Naive B cell (primary cell): ENCODE measurements around the gene RELB. TPM values are rescaled to one million over a fixed set of nuclear protein-coding genes. Genes with fewer than 3 reads are reported as not detected.
A peak's percentile ranks its signal among the peaks of the same experiment; 100 is the strongest.
"Not testable (repeated sequence)": the region's sequence is repeated elsewhere in the genome, so short reads cannot be mapped to it uniquely, and the experiment has no call there.

Experiments
- ATAC-seq, 2 donors: fragments of 150-1000 bp; cut with Tn5 transposase; 2 replicates each; pipeline ENCODE4 v1.10.0; 2021; ENCODE audit warnings: low read depth in 2 of 2, mild to moderate bottlenecking in 2 of 2, moderate library complexity in 2 of 2
- DNase-seq: peaks from one replicate; pipeline ENCODE4 v3.0.0; 2022
- H3K27ac Mint-ChIP-seq, 6 donors: one replicate each; pipeline ENCODE4 v1.8.0; 2020 to 2022; ENCODE audit warnings: mild to moderate bottlenecking in 6 of 6, mixed read lengths in 6 of 6, moderate library complexity in 5 of 6, inconsistent platforms in 2 of 6
- H3K27me3 Mint-ChIP-seq, 3 donors: one replicate each; pipeline ENCODE4 v1.8.0; 2021 to 2022; ENCODE audit warnings: mixed read lengths in 3 of 3, mild to moderate bottlenecking in 1 of 3
- H3K36me3 Mint-ChIP-seq, 2 donors: one replicate each; pipeline ENCODE4 v1.8.0; 2020 to 2022; ENCODE audit warnings: mixed read lengths in 2 of 2, inconsistent platforms in 1 of 2, mild to moderate bottlenecking in 1 of 2
- H3K4me1 Mint-ChIP-seq, 3 donors: one replicate each; pipeline ENCODE4 v1.8.0; 2020 to 2022; ENCODE audit warnings: mixed read lengths in 3 of 3, inconsistent platforms in 1 of 3, mild to moderate bottlenecking in 1 of 3, moderate library complexity in 1 of 3
- H3K4me3 Mint-ChIP-seq, 8 donors: one replicate each; pipeline ENCODE4 v1.8.0; 2020 to 2022; ENCODE audit warnings: mild to moderate bottlenecking in 8 of 8, mixed read lengths in 8 of 8, moderate library complexity in 8 of 8, inconsistent platforms in 2 of 8
- H3K9me3 Mint-ChIP-seq, 7 donors: one replicate each; pipeline ENCODE4 v1.8.0; 2020 to 2022; ENCODE audit warnings: mixed read lengths in 7 of 7, mild to moderate bottlenecking in 5 of 7, inconsistent platforms in 2 of 7, moderate library complexity in 1 of 7
- polyA plus RNA-seq, 6 donors: library from polyadenylated mRNA; unstranded; fragments of 300-500 nt; fragmentation: Illumina TruSeq; gene quantifications; one replicate each; pipeline ENCODE4 v1.2.3, GENCODE V29; 2021; ENCODE audit warnings: low read depth in 6 of 6

The RELB gene
- polyA plus RNA-seq, 6 donors from 2014 or later = 29.8 to 72.6 (median 64.7) TPM

- no peaks in the 10 kb centered on the region for H3K27me3 Mint-ChIP-seq
- H3K27ac Mint-ChIP-seq = peak overlapping the region in 1 of 6 donors; percentile 38
- peaks cover 0 to 14% of the 10 kb centered on the region in 2 donors for H3K36me3 Mint-ChIP-seq
- no peaks in the 10 kb centered on the region for H3K9me3 Mint-ChIP-seq
- DNase-seq (no peak), ATAC-seq (no peak)
- peaks cover 3 to 13% (median 5%) of the 10 kb centered on the region in 3 donors for H3K4me1 Mint-ChIP-seq
- no peak overlapping the region for H3K4me3 Mint-ChIP-seq
Measured at GRCh38 chr19:44990966-44991365, 10.3 kb upstream of the RELB start.

GRCh38 chr19:44992336-44993163 lies 8.7 kb upstream of the RELB start:
- H3K36me3 Mint-ChIP-seq = peaks cover 0 to 12% of the 10 kb centered on the region in 2 donors

GRCh38 chr19:44993526-44993925 lies 7.7 kb upstream of the RELB start:
- H3K27ac Mint-ChIP-seq = peak overlapping the region in 2 of 6 donors; percentile 62 to 81

More at GRCh38 chr19:44992336-44993163, 8.7 kb upstream of the RELB start:
- peaks cover 0 to 13% (median 5%) of the 10 kb centered on the region in 3 donors for H3K4me1 Mint-ChIP-seq
- H3K27ac Mint-ChIP-seq = no peak overlapping the region
- DNase-seq = no peak
- H3K4me3 Mint-ChIP-seq = no peak overlapping the region
- H3K27me3 Mint-ChIP-seq = no peaks in the 10 kb centered on the region
- no peak for ATAC-seq
- H3K9me3 Mint-ChIP-seq = no peaks in the 10 kb centered on the region

GRCh38 chr19:44993926-44994537 lies 7.2 kb upstream of the RELB start:
- Mint-ChIP-seq H3K4me1 (peaks cover 0 to 10% (median 9%) of the 10 kb centered on the region in 3 donors), H3K9me3 (peaks cover 0 to 5% (median 0%) of the 10 kb centered on the region in 7 donors), H3K27me3 (no peaks in the 10 kb centered on the region), H3K36me3 (peaks cover 0 to 8% of the 10 kb centered on the region in 2 donors), H3K4me3 (no peak overlapping the region), H3K27ac (peak overlapping the region in 3 of 6 donors; percentile 33 to 82 (median 62))
- ATAC-seq (no peak), DNase-seq (no peak)

More at GRCh38 chr19:44993526-44993925, 7.7 kb upstream of the RELB start:
- Mint-ChIP-seq H3K4me3 (no peak overlapping the region), H3K4me1 (peaks cover 0 to 13% (median 9%) of the 10 kb centered on the region in 3 donors), H3K27me3 (no peaks in the 10 kb centered on the region), H3K9me3 (peaks cover 0 to 5% (median 0%) of the 10 kb centered on the region in 7 donors), H3K36me3 (peaks cover 0 to 8% of the 10 kb centered on the region in 2 donors)
- DNase-seq (no peak), ATAC-seq (no peak)

GRCh38 chr19:44998025-44998424 lies 3.2 kb upstream of the RELB start:
- ATAC-seq (no peak), DNase-seq (no peak)
- Mint-ChIP-seq H3K4me3 (peak overlapping the region in 2 of 8 donors; percentile 41 to 71), H3K27me3 (no peaks in the 10 kb centered on the region), H3K4me1 (peaks cover 17 to 20% (median 19%) of the 10 kb centered on the region in 3 donors), H3K9me3 (peaks cover 0 to 5% (median 0%) of the 10 kb centered on the region in 7 donors), H3K27ac (peak overlapping the region in 2 of 6 donors; percentile 25 to 72), H3K36me3 (peaks cover 4 to 5% of the 10 kb centered on the region in 2 donors)

- Mint-ChIP-seq H3K4me1 (peaks cover 17 to 22% (median 19%) of the 10 kb centered on the region in 3 donors), H3K4me3 (peak overlapping the region in 3 of 8 donors; percentile 16 to 95 (median 28)), H3K27ac (peak overlapping the region; percentile 34 to 98 (median 96))
- ATAC-seq, H3K27me3 Mint-ChIP-seq, DNase-seq, H3K36me3 Mint-ChIP-seq, H3K9me3 Mint-ChIP-seq: not testable (repeated sequence)
Measured at GRCh38 chr19:44999131-44999925, 1.9 kb upstream of the RELB start.

GRCh38 chr19:45000665-45001064 lies 599 bp upstream of the RELB start:
- H3K36me3 Mint-ChIP-seq, DNase-seq, H3K9me3 Mint-ChIP-seq, H3K27me3 Mint-ChIP-seq, ATAC-seq: not testable (repeated sequence)
- H3K4me1 Mint-ChIP-seq = peaks cover 11 to 22% (median 14%) of the 10 kb centered on the region in 3 donors
- peak overlapping the region; percentile 61 to 95 (median 69) for H3K4me3 Mint-ChIP-seq
- peak overlapping the region; percentile 93 to 98 (median 96) for H3K27ac Mint-ChIP-seq

GRCh38 chr19:45003485-45003884 lies 2.2 kb downstream of the RELB start:
- Mint-ChIP-seq H3K4me1 (peaks cover 18 to 36% (median 25%) of the 10 kb centered on the region in 3 donors), H3K9me3 (no peaks in the 10 kb centered on the region), H3K27ac (peak overlapping the region in 1 of 6 donors; percentile 98), H3K36me3 (peaks cover 4 to 12% of the 10 kb centered on the region in 2 donors), H3K4me3 (peak overlapping the region in 2 of 8 donors; percentile 42 to 62), H3K27me3 (no peaks in the 10 kb centered on the region)
- ATAC-seq = no peak
- DNase-seq = no peak

GRCh38 chr19:45005787-45006186 lies 4.5 kb downstream of the RELB start:
- peak overlapping the region in 5 of 6 donors; percentile 74 to 86 (median 82) for H3K27ac Mint-ChIP-seq

GRCh38 chr19:45008552-45008951 lies 7.3 kb downstream of the RELB start:
- Mint-ChIP-seq H3K27ac (peak overlapping the region in 3 of 6 donors; percentile 47 to 90 (median 66)), H3K9me3 (no peaks in the 10 kb centered on the region), H3K4me3 (peak overlapping the region in 1 of 8 donors; percentile 30), H3K36me3 (peaks cover 0 to 15% of the 10 kb centered on the region in 2 donors), H3K27me3 (no peaks in the 10 kb centered on the region), H3K4me1 (peaks cover 17 to 22% (median 19%) of the 10 kb centered on the region in 3 donors)
- no peak for ATAC-seq
- no peak for DNase-seq

More at GRCh38 chr19:45005787-45006186, 4.5 kb downstream of the RELB start:
- ATAC-seq (no peak), DNase-seq (no peak)
- peaks cover 28 to 41% (median 29%) of the 10 kb centered on the region in 3 donors for H3K4me1 Mint-ChIP-seq
- no peaks in the 10 kb centered on the region for H3K9me3 Mint-ChIP-seq
- H3K4me3 Mint-ChIP-seq = peak overlapping the region in 2 of 8 donors; percentile 16 to 67
- H3K36me3 Mint-ChIP-seq = peaks cover 4 to 20% of the 10 kb centered on the region in 2 donors
- H3K27me3 Mint-ChIP-seq = no peaks in the 10 kb centered on the region

GRCh38 chr19:45009625-45010255 lies 8.5 kb downstream of the RELB start:
- ATAC-seq (no peak), DNase-seq (no peak)
- peaks cover 17 to 22% (median 19%) of the 10 kb centered on the region in 3 donors for H3K4me1 Mint-ChIP-seq
- H3K27me3 Mint-ChIP-seq = no peaks in the 10 kb centered on the region
- H3K27ac Mint-ChIP-seq = peak overlapping the region in 5 of 6 donors; percentile 42 to 90 (median 75)
- H3K36me3 Mint-ChIP-seq = peaks cover 0 to 15% of the 10 kb centered on the region in 2 donors
- H3K9me3 Mint-ChIP-seq = no peaks in the 10 kb centered on the region
- peak overlapping the region in 1 of 8 donors; percentile 44 for H3K4me3 Mint-ChIP-seq

GRCh38 chr19:45010306-45010705 lies 9.0 kb downstream of the RELB start:
- Mint-ChIP-seq H3K4me3 (peak overlapping the region in 2 of 8 donors; percentile 63), H3K27ac (peak overlapping the region in 5 of 6 donors; percentile 42 to 90 (median 78))
- no peak for ATAC-seq

More at GRCh38 chr19:45010306-45010705, 9.0 kb downstream of the RELB start:
- Mint-ChIP-seq H3K4me1 (peaks cover 17 to 22% (median 19%) of the 10 kb centered on the region in 3 donors), H3K27me3 (no peaks in the 10 kb centered on the region), H3K9me3 (no peaks in the 10 kb centered on the region), H3K36me3 (peaks cover 0 to 15% of the 10 kb centered on the region in 2 donors)
- no peak for DNase-seq
